Measurements from ENCODE around the gene STAU1.
"Not testable (repeated sequence)": the region's sequence is repeated elsewhere in the genome, so short reads cannot be mapped to it uniquely, and the experiment has no call there.

Gene STAU1, protein sequence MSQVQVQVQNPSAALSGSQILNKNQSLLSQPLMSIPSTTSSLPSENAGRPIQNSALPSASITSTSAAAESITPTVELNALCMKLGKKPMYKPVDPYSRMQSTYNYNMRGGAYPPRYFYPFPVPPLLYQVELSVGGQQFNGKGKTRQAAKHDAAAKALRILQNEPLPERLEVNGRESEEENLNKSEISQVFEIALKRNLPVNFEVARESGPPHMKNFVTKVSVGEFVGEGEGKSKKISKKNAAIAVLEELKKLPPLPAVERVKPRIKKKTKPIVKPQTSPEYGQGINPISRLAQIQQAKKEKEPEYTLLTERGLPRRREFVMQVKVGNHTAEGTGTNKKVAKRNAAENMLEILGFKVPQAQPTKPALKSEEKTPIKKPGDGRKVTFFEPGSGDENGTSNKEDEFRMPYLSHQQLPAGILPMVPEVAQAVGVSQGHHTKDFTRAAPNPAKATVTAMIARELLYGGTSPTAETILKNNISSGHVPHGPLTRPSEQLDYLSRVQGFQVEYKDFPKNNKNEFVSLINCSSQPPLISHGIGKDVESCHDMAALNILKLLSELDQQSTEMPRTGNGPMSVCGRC

DNA sequence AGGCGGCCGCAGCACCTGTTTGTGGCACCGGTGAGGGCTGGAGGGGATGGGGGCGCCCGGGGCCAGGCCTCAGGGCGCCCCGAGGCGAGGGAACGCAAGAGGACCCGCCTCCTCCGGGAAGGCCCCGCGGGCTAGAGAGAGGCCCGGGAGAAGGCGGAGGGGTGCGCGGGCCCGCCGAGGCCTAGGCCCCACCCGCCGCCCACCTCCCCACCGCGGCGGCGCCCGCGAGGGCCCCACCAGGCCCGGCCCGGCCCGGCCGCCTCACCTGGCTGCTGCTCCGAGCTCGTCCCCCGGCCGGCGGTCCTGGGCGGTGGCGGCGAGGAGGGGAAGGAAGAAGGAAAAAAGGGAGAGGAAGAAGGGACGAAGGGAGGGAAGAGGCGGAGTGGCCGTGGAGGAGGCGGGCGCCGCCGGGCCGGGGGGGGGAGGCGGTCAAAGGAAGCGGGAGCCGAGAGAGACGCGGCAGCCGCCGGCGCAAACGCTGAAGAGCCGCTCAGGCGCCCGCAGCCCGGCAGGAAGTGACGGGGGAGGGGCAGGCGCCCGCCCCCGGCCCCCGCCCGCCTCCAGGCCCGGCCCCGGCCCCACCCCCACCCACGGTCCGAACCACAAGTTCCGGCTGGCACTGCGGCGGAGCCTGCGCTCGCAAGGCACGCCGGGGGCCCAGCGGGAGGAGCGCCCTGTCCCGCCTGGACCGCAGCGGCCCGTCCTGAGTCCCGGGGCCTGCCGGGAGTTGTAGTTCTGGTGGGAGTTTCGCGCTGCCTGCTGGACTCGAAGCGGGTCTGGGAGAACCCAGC lies at the start of gene STAU1:
Gene STAU1 (minus strand): TSS at position 484 of the 791 bp plus-strand sequence. CDS start 22,133 bp downstream, outside the sequence.
- DNase-seq (ENCODE audit: low spot score): peak; percentile 99

DNA sequence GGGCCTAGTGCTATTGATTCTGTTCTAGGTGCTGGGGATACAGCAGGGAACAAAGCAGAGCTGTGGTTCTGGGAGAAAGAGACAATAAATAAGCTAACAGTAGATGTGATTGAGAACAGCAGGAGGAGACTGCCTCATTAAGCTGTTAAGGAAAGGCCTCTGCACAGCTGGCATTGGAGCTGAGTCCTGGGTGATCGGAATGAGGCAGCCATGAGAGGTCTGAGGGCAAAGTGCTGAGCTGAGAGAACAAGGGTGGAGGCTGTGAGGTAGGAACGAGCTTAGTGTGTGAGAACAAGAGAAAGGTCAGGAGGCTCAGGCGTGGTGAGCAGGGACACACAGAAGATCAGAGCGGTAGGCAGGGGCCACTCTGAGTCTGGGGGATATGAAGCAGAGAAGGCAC lies 49.4 kb upstream of the STAU1 start:
- no peak for DNase-seq (ENCODE audit: low spot score)

DNA sequence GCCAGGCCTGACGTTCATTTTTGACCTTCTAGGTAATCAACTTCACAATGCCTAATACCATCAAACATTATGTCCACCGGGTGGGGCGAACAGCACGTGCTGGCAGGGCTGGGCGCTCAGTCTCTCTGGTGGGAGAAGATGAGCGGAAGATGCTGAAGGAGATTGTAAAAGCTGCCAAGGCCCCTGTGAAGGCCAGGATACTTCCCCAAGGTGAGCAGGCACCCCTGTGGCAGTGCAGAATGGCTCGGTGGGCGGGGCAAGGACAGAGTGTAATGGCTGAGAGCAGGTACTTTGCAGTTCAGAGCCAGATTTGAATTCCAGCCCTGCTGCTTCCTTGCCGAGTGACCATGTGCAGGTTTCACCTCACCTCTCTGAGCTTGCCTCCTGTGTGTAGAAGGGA lies 48.2 kb upstream of the STAU1 start:
- no peak for DNase-seq (ENCODE audit: low spot score)

DNA sequence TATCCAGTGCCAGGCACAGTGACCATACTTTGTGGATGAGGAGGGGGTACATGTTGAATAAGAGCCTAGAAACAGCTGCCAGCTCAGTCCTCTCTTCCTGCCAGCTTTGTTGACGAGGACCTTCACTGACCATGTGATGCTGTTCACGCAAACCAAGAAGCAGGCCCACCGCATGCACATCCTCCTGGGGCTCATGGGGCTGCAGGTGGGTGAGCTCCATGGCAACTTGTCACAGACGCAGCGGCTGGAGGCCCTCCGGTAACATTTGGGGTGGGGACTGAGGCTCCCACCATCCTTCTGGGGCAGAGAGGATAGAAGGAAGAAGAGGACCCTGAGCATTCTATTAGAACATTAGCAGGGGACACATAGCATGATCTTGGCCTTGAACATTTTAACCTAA lies 46.7 kb upstream of the STAU1 start:
- DNase-seq (ENCODE audit: low spot score): no peak

DNA sequence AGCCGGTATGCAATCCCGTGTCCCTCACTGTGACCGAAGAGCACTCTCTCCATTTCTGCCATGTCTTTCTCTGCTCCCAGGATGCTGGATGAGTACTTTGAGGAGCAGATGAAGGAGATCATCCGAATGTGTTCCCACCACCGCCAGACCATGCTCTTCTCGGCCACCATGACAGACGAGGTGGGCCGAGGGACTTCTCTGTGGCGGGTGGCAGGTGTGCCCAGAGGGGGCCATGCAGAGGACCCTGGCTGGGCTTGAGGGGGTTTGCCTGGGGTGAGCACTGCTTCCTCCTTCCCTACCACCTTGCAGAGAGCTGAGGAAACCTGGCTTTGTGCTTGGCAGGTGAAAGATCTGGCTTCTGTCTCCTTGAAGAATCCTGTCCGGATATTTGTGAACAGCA lies 45.1 kb upstream of the STAU1 start:
- DNase-seq (ENCODE audit: low spot score): no peak

DNA sequence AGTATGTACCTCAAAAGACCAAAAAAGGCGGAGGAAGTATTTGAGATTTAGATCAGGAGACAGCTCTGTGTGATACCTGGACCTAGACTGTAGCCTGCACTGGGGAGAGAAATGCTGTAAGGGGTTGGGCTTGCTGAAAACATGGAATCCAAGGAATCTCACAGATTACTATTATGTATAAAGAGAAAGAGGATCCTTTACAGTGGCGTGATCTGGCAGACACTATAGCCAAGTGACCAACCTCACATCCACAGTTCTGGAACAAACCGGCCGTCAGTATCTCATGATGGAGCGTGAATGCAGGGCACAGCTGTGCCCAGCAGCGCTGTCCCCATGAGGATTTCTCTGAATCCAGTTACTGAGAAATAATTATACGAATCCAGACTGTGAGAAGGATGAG lies 43.3 kb upstream of the STAU1 start:
- DNase-seq (ENCODE audit: low spot score): no peak

DNA sequence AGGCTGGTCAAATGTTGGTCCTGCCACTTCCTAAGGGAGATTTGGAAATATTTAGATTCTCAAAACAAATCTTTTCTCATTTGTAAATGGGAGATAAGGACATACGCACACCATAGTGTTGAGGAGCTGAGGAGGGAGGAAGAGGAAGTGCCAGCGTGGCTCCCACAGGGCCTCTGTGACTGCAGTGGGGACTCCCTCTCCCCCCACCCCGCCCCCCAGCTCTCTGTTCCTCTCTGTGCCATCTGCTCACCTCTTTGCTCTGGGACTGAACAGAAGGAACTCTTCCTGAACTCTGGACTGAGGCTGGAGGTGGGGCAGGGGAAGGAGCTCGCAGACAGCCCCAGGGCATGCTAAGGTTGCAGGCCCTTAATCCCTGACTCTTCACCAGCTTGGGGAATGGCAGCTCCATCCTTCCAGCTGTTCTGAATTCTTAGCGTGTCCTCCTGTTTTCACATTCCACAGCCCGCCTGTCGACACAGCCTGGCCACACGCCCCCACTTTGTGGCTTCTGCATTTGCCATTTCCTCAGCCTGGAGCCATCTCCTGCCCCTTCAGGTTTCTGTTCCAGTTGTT lies 42.5 kb upstream of the STAU1 start:
- no peak for DNase-seq (ENCODE audit: low spot score)

DNA sequence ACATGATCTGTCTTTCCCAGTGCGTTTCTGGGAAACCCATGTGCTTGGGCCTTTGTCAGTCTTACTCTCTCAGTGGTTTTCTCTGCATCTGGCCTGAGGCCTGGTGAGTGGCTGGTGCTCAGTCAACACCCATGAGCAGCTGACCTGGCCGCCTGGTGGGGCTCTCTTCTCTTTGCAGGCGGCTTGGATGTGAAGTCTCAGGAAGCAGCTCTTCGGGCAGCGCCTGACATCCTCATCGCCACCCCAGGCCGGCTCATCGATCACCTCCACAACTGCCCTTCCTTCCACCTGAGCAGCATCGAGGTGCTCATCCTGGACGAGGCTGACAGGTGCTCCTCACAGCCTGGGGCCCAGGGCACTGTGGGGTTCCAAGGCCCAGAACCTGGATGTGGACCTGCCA lies 41.9 kb upstream of the STAU1 start:
- no peak for DNase-seq (ENCODE audit: low spot score)

DNA sequence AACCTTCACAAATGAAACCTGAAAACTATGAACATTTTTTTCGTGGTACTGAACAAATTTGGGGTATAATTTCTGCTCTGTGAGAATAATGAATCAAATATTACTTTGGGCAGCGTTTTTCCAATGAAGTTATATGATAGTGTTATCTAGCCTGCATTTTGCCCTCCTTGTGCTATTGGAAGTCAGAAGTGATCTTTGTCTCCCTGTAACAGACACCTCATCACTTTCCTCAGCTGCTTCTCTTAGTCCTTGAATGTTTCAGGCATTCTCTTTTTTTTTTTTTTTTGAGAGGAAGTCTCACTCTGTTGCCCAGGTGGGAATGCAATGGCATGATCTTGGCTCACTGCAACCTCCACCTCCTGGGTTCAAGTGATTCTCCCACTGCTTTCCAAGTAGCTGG lies 41.2 kb upstream of the STAU1 start:
- no peak for DNase-seq (ENCODE audit: low spot score)

DNA sequence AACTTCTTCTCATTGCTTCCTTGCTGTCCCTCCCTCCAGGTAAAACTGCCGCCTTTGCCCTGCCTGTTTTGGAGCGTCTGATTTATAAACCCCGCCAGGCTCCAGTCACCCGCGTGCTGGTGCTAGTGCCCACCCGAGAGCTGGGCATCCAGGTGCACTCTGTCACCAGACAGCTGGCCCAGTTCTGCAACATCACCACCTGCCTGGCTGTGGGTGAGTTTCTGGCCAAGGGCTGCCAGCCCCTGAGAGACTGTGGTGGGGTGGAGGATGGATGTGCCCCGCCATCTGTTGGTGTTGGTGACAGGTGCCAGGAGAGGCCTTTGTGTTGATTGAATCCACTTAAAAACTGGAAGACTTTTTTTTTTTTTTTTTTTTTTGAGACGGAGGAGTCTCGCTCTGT lies 40.5 kb upstream of the STAU1 start:
- no peak for DNase-seq (ENCODE audit: low spot score)

DNA sequence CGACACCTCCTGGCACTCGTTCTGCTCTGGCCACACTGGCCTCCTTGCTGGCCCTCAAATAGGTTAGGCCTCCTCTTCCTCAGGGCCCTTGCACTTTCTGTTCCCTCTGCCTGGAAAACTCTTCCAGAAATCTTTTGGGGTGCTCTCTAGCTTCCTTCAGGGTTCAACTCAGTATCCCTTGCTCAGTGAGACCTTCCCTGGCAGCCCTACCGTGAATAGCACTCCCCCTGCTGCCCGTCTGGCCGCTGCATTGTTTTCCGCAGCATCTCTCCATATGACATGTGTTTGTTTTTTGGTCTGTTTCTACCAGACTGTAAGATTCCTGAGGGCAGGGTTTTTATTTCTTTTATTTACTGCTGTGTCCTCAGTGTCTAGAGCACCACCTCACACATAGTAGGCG lies 37.8 kb upstream of the STAU1 start:
- DNase-seq (ENCODE audit: low spot score): no peak

DNA sequence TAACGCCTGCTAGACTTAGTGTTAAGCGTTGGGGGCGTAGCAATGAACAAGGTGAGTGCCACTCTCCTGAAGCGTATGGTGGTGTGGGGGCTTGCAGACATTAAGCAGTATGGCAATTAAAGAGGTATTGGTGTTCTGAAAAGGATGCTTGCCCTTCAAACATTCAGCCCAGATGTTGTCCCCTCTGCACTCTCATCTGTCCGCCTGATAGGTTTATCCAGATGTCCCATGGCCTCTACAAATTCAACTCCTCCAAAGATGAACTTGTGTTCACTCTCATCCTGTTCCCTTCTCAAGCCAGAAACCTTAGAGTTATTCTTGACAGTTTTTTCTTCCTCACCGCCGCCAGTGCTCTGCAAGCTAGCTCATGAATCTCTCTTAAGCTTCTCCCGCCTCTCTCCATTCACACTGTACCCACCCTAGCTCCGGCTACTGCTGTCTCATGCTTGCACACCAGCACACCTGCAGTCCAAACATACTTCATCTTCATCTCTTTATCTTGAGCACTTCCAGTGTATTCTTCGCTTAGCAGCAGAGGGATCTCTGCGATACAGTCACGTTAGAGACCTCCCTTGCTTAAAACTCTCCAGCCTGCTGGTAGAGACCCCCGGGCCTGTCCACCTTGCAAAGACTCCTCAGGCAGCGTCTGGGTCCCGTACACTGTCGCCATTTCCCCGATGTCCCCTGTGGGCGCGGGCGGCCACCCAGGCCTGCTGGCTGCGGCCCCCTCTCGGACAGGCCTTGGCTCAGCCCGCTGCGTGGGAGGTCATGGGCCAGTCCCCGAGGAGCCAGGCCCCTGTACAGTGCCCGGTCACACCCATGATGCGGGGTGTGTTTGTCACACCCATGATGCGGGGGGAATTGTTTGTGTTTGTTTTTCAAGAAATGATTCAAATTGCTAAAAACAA lies 32.0 kb upstream of the STAU1 start:
- DNase-seq (ENCODE audit: low spot score): no peak

DNA sequence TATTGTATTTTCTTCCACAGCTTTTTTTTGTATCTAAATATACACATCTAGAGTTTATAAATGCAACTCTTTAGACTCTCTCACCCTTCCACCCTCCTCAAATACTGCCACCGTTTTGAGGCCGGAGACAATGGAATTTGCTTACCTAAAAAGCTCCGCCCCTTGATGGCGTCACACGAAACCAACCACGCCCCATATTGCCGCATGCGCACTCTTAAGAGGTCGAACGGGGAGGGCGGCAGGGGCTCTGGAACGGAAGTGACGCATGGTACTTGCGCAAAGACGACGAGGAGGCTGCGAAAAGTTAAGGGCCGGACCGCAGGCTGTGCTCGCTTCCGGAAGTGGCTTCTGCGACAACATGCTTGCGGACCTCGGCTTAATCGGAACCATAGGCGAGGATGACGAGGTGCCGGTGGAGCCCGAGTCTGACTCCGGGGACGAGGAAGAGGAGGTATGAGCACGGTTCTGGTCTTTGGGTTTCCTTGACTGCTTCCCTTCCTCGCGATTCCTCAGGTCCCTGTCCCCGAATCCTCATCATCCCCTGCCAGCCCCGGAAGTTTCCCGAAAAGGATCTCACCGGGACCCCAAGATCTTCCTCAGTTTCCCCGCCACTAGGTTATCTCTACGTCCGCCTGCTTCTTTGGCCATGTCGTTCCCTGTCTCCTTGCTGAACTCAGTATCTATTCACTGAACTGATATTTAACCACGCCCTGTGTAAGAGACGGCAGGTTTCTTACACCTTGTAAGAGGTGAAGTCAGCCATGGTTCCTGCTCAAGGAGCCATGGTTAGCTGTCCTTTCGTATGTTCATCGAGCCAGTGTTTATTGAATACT lies 31.2 kb upstream of the STAU1 start, which contains the start of gene DDX27:
Gene DDX27 (plus strand): TSS at position 326 of the 833 bp plus-strand sequence. CDS start 33 bp downstream, at position 359.
- DNase-seq (ENCODE audit: low spot score): peak; percentile 97

DNA sequence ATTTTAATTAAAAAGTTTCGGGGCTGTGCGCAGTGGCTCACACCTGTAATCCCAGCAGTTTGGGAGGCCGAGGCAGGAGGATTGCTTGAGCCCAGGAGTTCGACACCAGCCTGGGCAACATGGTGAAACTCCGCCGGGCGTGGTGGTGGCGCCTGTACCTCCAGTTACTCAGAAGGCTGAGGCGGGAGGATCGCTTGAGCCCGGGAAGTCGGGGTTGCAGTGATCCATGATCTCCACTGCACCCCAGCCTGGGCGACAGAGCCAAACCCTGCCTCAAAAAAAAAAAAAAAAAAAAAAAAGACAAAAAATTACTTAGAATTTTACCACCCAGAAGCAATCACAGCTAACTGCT lies 30.6 kb upstream of the STAU1 start:
- DNase-seq (ENCODE audit: low spot score): not testable (repeated sequence)

DNA sequence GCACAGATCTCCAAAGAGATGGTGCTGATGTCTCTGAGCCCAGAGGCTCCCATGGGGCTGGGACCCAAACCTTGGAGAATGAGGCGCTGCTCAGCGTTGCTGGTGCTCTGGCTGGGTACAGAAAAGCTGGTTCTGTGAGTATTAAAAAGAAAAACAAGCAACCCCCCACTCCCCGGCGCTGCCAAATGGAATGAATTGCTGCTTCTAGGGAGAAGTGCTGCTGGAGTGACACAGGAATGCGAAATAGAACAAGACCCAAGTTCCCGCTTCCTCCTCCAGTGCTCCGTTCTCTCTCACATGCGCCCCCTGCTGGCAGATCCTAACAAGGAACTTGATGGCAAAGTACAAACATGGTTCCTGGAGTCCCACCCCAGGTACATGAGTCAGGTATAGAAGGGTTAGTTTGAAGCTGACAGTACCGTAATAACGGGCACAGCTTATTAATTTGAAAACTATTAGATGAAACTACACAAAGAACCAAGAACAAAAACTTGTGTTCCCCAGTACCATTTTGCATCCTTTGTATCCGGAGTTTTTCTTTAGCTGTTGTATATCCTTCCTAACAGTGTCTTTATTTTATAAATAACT lies 29.0 kb upstream of the STAU1 start:
- DNase-seq (ENCODE audit: low spot score): peak; percentile 79

DNA sequence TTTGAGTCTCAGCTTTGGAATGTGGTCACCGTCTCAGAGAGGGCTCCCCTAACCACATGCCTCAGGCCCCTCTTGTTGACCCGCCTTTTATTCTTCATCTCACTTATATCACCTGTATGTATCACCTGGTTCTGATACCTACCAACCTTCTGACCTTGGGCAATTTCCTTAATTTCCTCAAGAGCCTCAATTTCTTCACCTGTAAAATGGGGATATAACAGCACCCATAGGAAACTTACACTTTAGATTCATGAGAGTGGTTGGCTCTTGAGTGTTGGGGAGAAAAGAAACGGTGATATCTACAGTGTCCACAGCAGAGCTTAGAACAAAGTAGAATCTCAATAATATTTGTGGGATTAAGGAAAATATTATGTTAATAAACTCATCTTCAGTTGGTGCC lies 27.1 kb upstream of the STAU1 start:
- DNase-seq (ENCODE audit: low spot score): no peak

DNA sequence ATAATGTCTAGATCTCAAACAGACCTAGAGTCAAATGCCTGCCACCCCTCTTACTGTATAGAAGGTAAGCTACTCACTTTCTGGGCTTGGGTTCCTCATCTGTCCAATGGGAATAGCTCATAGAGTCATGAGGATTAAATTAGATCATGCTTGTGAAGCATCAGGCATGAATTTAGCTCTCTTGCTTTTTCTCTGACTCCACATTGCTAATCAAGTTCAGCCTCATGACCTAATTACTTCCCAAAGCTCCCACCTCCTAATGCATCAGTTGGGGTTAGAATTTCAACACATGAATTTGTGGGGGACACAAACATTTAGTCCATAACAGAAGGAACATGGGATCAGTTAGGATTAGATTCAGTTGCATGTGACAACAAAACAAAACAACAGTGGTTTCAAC lies 26.4 kb upstream of the STAU1 start:
- DNase-seq (ENCODE audit: low spot score): no peak

DNA sequence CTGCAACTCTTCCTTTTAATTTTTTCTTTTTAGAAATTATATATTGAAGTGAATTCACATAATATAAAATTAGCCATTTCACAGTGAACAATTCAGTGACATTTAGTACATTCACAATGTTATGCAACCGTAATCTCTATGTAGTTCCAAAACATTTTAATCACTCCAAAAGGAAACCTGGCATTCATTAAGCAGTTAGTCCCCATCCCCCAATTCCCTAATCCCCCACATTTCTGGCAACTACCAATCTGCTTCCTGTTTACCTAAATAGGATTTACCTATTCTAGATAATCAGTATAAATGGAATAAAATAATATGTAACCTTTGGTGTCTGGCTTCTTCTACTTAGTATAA lies 22.6 kb upstream of the STAU1 start:
- no peak for DNase-seq (ENCODE audit: low spot score)

DNA sequence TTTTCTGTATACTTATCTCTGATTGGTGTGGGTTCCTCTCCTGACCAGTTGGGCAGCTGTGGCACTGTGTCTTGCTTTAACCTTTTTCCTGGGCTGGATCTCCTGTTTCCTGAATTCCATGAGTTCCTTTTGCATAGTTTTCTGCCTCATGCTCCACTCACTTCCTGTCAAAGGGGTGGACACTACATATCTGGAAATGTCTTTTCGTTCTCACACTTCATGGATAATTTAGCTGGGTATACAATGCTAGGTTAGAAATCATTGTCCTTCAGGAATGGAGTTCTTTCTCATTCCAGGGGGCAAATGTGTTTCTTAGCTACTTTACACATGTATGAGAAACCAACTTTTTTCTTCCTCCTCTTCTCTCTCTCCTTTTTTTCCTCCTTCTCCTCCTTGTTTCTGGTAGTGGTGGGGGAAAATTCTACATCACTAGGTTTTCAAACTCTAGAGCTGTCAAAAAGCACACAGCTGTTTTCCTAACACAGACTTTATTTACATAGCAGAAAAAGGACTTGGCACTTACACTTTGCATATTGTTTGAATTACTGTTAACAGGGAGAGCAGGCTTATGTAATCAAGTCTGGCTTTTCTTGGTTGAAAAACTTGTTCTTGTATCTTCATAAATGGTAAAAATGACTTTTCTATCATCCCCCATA lies 22.1 kb upstream of the STAU1 start:
- no peak for DNase-seq (ENCODE audit: low spot score)

DNA sequence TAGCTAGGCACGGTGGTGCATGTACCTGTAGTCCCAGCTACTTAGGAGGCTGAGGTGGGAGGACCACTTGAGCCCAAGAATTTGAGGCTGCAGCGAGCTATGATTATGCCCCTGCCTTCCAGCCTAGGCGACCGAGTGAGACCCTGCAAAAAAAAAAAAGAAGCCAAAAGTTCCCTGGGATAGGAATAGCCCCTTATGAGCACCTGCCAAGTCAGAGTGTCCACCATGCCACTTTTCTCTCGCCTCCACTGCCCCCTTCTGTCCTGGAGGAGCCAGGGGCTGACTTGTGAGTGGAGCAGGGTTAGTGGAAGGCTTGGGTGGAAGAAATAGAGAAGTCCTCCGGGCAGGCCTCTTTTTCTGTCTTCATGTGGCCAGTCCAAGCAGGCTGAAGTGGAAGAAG lies 18.9 kb upstream of the STAU1 start:
- DNase-seq (ENCODE audit: low spot score): no peak

Measured in COLO829 (cell line).